ENCODE data around the gene JAM3.

The JAM3 gene

DNA sequence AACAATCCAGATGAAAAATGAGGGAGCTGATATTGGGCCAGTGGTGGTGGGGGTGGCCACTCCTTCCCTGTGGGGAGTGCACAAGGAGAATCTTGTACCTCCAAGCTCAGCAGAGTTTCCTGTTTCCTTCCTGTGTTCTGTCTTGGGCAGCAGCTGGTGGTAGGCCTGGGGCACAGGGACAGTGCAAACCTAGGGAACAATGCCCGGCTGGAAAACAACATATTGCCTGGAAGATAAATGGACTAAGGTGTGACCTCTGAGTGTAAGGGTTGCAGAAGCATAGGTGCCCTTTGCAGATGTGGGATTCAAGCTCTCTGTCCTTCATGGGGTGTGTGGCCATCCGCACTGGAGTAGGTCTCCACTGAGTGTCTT lies 5.8 kb upstream of the JAM3 start:
- Histone ChIP-seq H3K9me3 (ENCODE audit: insufficient read depth, low read length) (no peaks in the 10 kb centered on the region), H2AFZ (ENCODE audit: low read depth, low read length, severe bottlenecking) (no peak overlapping the region), H3F3A (ENCODE audit: insufficient read depth) (no peaks in the 10 kb centered on the region), H3K27me3 (ENCODE audit: low read length) (no peaks in the 10 kb centered on the region), H4K20me1 (ENCODE audit: low read depth, low read length) (no peaks in the 10 kb centered on the region), H3K9ac (ENCODE audit: low read length) (no peak overlapping the region), H3K27ac (ENCODE audit: low read depth, low read length) (no peak overlapping the region), H3K36me3 (ENCODE audit: low read length) (no peaks in the 10 kb centered on the region), H3K4me3 (ENCODE audit: insufficient read depth, low read length, poor library complexity, severe bottlenecking) (no peak overlapping the region), H3K4me2 (ENCODE audit: low read depth, low read length, poor library complexity, severe bottlenecking) (no peak overlapping the region), H3K9me2 (replicated peaks; ENCODE audit: insufficient read depth, low read length) (no peaks in the 10 kb centered on the region), H3K79me2 (ENCODE audit: insufficient read depth, low read length) (no peaks in the 10 kb centered on the region)
- TF ChIP-seq EZH2phosphoT487 (conservative IDR thresholded peaks at IDR 0.05; ENCODE audit: low read length): no peak
- TF ChIP-seq, protein P1, sequence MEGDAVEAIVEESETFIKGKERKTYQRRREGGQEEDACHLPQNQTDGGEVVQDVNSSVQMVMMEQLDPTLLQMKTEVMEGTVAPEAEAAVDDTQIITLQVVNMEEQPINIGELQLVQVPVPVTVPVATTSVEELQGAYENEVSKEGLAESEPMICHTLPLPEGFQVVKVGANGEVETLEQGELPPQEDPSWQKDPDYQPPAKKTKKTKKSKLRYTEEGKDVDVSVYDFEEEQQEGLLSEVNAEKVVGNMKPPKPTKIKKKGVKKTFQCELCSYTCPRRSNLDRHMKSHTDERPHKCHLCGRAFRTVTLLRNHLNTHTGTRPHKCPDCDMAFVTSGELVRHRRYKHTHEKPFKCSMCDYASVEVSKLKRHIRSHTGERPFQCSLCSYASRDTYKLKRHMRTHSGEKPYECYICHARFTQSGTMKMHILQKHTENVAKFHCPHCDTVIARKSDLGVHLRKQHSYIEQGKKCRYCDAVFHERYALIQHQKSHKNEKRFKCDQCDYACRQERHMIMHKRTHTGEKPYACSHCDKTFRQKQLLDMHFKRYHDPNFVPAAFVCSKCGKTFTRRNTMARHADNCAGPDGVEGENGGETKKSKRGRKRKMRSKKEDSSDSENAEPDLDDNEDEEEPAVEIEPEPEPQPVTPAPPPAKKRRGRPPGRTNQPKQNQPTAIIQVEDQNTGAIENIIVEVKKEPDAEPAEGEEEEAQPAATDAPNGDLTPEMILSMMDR (IDR thresholded peaks at IDR 0.05; ENCODE audit: insufficient read depth, low read length, poor library complexity, severe bottlenecking): no peak

DNA sequence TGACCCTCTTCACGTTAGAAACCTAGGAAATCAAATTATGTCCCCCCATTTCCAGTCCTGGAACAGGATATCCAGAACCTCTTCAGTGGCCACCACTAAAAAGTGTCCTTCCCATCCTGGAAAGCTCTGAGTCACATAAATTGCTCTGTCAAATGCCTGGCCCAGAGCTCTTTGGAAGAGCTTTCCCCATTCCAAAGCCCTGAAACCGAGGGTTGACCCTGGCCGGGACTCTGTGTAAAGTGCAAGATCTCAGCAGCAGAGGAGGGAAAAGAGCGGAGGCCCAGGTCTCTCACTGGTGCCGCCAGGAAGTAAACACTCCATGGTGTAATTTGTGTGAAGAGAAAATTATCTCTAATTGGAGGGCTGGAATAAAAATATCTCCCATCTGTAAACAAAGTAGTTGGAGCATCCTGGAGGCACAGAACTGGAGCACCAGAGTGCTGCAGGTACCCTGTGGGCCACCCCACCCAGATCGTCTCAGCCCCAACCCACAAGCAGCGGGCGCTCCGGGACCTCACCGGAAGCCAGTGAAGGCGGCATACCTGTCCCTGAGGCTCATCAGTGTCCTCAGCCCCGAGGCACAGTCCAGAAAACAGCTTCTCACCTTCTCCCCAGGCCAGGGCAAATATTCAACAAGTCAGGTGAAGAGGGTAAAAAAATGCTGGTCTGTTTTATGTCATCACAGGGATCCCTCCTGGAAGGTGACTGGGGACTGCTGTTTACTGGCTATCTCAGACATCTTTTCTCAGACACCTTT lies 4.7 kb upstream of the JAM3 start:
- H3K4me3 ChIP-seq (ENCODE audit: insufficient read depth, low read length, poor library complexity, severe bottlenecking): no peak overlapping the region
- H3K36me3 ChIP-seq (ENCODE audit: low read length): no peaks in the 10 kb centered on the region
- no peaks in the 10 kb centered on the region for H3K9me2 ChIP-seq (replicated peaks; ENCODE audit: insufficient read depth, low read length)
- H3K79me2 ChIP-seq (ENCODE audit: insufficient read depth, low read length): no peaks in the 10 kb centered on the region
- no peaks in the 10 kb centered on the region for H3K27me3 ChIP-seq (ENCODE audit: low read length)
- no peaks in the 10 kb centered on the region for H3K9me3 ChIP-seq (ENCODE audit: insufficient read depth, low read length)
- no peak overlapping the region for H3K4me2 ChIP-seq (ENCODE audit: low read depth, low read length, poor library complexity, severe bottlenecking)
- no peaks in the 10 kb centered on the region for H4K20me1 ChIP-seq (ENCODE audit: low read depth, low read length)
- no peaks in the 10 kb centered on the region for H3F3A ChIP-seq (ENCODE audit: insufficient read depth)
- no peak overlapping the region for H3K9ac ChIP-seq (ENCODE audit: low read length)
- H3K27ac ChIP-seq (ENCODE audit: low read depth, low read length): no peak overlapping the region
- TF ChIP-seq, protein P1 (IDR thresholded peaks at IDR 0.05; ENCODE audit: insufficient read depth, low read length, poor library complexity, severe bottlenecking): no peak
- no peak for TF ChIP-seq EZH2phosphoT487 (conservative IDR thresholded peaks at IDR 0.05; ENCODE audit: low read length)
- H2AFZ ChIP-seq (ENCODE audit: low read depth, low read length, severe bottlenecking): no peak overlapping the region

DNA sequence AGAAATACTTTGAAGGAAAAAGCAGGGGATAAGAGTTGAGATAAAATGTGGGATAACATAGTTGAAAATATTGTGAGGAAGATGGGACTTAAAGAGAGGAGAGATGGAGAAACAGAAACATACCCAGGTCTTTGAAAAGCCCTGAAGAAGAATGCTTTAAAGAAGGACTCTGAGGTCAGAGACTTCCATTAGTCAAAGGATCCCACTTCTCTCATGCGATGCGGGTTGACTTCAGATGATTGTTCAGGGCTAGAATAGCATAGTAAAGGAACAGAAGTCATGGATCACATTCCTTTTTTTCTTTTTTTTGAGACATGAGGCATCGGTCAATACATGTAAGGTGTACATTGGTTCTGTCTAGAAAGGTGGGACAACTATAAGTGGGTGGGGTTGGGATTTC lies 3.5 kb upstream of the JAM3 start:
- no peaks in the 10 kb centered on the region for H4K20me1 ChIP-seq (ENCODE audit: low read depth, low read length)
- H3K27ac ChIP-seq (ENCODE audit: low read depth, low read length): no peak overlapping the region
- no peaks in the 10 kb centered on the region for H3K9me2 ChIP-seq (replicated peaks; ENCODE audit: insufficient read depth, low read length)
- no peaks in the 10 kb centered on the region for H3K36me3 ChIP-seq (ENCODE audit: low read length)
- no peak overlapping the region for H3K4me3 ChIP-seq (ENCODE audit: insufficient read depth, low read length, poor library complexity, severe bottlenecking)
- no peak overlapping the region for H2AFZ ChIP-seq (ENCODE audit: low read depth, low read length, severe bottlenecking)
- no peaks in the 10 kb centered on the region for H3K79me2 ChIP-seq (ENCODE audit: insufficient read depth, low read length)
- H3K9me3 ChIP-seq (ENCODE audit: insufficient read depth, low read length): no peaks in the 10 kb centered on the region
- TF ChIP-seq, protein P1 (IDR thresholded peaks at IDR 0.05; ENCODE audit: insufficient read depth, low read length, poor library complexity, severe bottlenecking): no peak
- no peak for TF ChIP-seq EZH2phosphoT487 (conservative IDR thresholded peaks at IDR 0.05; ENCODE audit: low read length)
- H3K9ac ChIP-seq (ENCODE audit: low read length): no peak overlapping the region
- no peaks in the 10 kb centered on the region for H3K27me3 ChIP-seq (ENCODE audit: low read length)
- H3F3A ChIP-seq (ENCODE audit: insufficient read depth): no peaks in the 10 kb centered on the region
- no peak overlapping the region for H3K4me2 ChIP-seq (ENCODE audit: low read depth, low read length, poor library complexity, severe bottlenecking)

Data from SU-DHL-6 (cell line).